Gastrocnemius medialis (tissue), 4 donors: ENCODE results near the gene GRIN3A. TPM values are rescaled to one million over a fixed set of nuclear protein-coding genes. Genes with fewer than 3 reads are reported as not detected.

Source experiments
- ATAC-seq, 2 donors: fragments of 150-250 bp; one replicate each; pipeline ENCODE4 v1.9.1; 2016
- DNase-seq, 2 donors: peaks; one replicate each; pipeline ENCODE4 v3.0.0-alpha.2; 2019
- H3K27ac ChIP-seq, 4 donors: fragments of 200-600 bp; sonication (generic); 1 replicate in 1 of 4; 2 replicates in 3 of 4; pipeline ENCODE4 v1.5.1; 2016 to 2018; ENCODE audit warnings: mild to moderate bottlenecking in 2 of 4, moderate library complexity in 1 of 4
- H3K27me3 ChIP-seq, 3 donors: fragments of 200-600 bp; sonication (generic) in 2 of 3; 1 replicate in 1 of 3; 2 replicates in 2 of 3; pipeline versions ENCODE4 v1.5.1 to v1.6.0; 2016 to 2019; ENCODE audit warnings: mild to moderate bottlenecking in 1 of 3, moderate library complexity in 1 of 3
- H3K36me3 ChIP-seq, 2 donors: fragments of 200-600 bp; sonication (generic) in 1 of 2; one replicate each; pipeline ENCODE4 v1.5.1; 2017 to 2018
- H3K4me1 ChIP-seq, 2 donors: fragments of 200-600 bp; sonication (generic) in 1 of 2; one replicate each; pipeline ENCODE4 v1.5.1; 2016 to 2017; ENCODE audit warnings: mild to moderate bottlenecking in 2 of 2
- H3K4me3 ChIP-seq, 4 donors: fragments of 200-600 bp; sonication (generic) in 3 of 4; 1 replicate in 1 of 4; 2 replicates in 3 of 4; pipeline ENCODE4 v1.5.1; 2016 to 2019; ENCODE audit warnings: mild to moderate bottlenecking in 2 of 4
- H3K9me3 ChIP-seq, 3 donors: fragments of 200-600 bp; sonication (generic) in 2 of 3; 1 replicate in 1 of 3; 2 replicates in 2 of 3; pipeline ENCODE4 v1.5.1; 2016 to 2019
- CTCF ChIP-seq, 5 experiments: fragments of 450-650 bp in 3 of 5; fragments of 200-600 bp in 2 of 5; sonication (generic) in 2 of 5; IDR thresholded peaks in 4 of 5; conservative IDR thresholded peaks in 1 of 5; 1 replicate in 4 of 5; 2 replicates in 1 of 5; pipeline ENCODE4 v1.5.1; 2016 to 2019; ENCODE audit warnings: antibody characterized with exemption in 5 of 5, mild to moderate bottlenecking in 3 of 5, moderate library complexity in 3 of 5
- POLR2A ChIP-seq, 2 donors: fragments of 450-650 bp; IDR thresholded peaks; one replicate each; pipeline ENCODE4 v1.6.1; 2017; ENCODE audit warnings: antibody characterized with exemption in 2 of 2, mild to moderate bottlenecking in 2 of 2, moderate library complexity in 2 of 2
- in situ Hi-C, 4 donors: fragments of 200-750 bp; cut with MboI; loops; one replicate each; pipeline versions ENCODE4 v1.15.0 to v1.8.0; 2017; ENCODE audit warnings: low sequenced_read_pairs in 4 of 4
- intact Hi-C: fragments of 100-400 bp; cut with DNase I; formaldehyde crosslinking; loops from one replicate; pipeline ENCODE4 v1.15.1; 2023; ENCODE audit warnings: low total_unique reads
- total RNA-seq, 4 donors: library from RNA; depleted of rRNA; stranded (reverse); fragments of >200 nt; gene quantifications; one replicate each; pipeline versions ENCODE4 v1.1.0 to v1.2.3, GENCODE V29; 2016

Gene GRIN3A
- total RNA-seq, 4 donors from 2014 or later, result not detected

- peaks cover 0 to 8% (median 0%) of the 10 kb centered on the region in 3 donors for H3K9me3 ChIP-seq
- H3K27ac ChIP-seq, result no peak overlapping the region
- no peak for ATAC-seq
- H3K4me1 ChIP-seq, result no peaks in the 10 kb centered on the region
- TF ChIP-seq CTCF (IDR thresholded peaks at IDR 0.05 in 4 of 5, conservative IDR thresholded peaks at IDR 0.05 in 1 of 5) (no peak), POLR2A (IDR thresholded peaks at IDR 0.05) (no peak)
- H3K4me3 ChIP-seq, result no peak overlapping the region
- intact Hi-C loops (no loop called here), in situ Hi-C loops (no loop called here)
- no peak for DNase-seq
- H3K36me3 ChIP-seq, result no peaks in the 10 kb centered on the region
- no peaks in the 10 kb centered on the region for H3K27me3 ChIP-seq
Observed at GRCh38 chr9:101639311-101639710, 99.1 kb downstream of the GRIN3A start.

- DNase-seq, result no peak
- intact Hi-C loops (no loop called here), in situ Hi-C loops (no loop called here)
- ATAC-seq, result no peak
- TF ChIP-seq CTCF (IDR thresholded peaks at IDR 0.05 in 4 of 5, conservative IDR thresholded peaks at IDR 0.05 in 1 of 5) (no peak), POLR2A (IDR thresholded peaks at IDR 0.05) (no peak)
- Histone ChIP-seq H3K27me3 (no peaks in the 10 kb centered on the region), H3K27ac (no peak overlapping the region), H3K36me3 (no peaks in the 10 kb centered on the region), H3K4me1 (no peaks in the 10 kb centered on the region), H3K9me3 (no peaks in the 10 kb centered on the region), H3K4me3 (no peak overlapping the region)
Observed at GRCh38 chr9:101636247-101636646, 102.2 kb downstream of the GRIN3A start.

- no peak for TF ChIP-seq CTCF (IDR thresholded peaks at IDR 0.05 in 4 of 5, conservative IDR thresholded peaks at IDR 0.05 in 1 of 5)
- no peak for TF ChIP-seq POLR2A (IDR thresholded peaks at IDR 0.05)
- intact Hi-C loops, result no loop called here
- H3K36me3 ChIP-seq, result no peaks in the 10 kb centered on the region
- no peaks in the 10 kb centered on the region for H3K4me1 ChIP-seq
- no peaks in the 10 kb centered on the region for H3K9me3 ChIP-seq
- H3K27ac ChIP-seq, result no peak overlapping the region
- ATAC-seq (no peak), DNase-seq (no peak)
- no peak overlapping the region for H3K4me3 ChIP-seq
- no peaks in the 10 kb centered on the region for H3K27me3 ChIP-seq
- in situ Hi-C loops, result no loop called here
Observed at GRCh38 chr9:101635473-101635872, 103.0 kb downstream of the GRIN3A start.

GRCh38 chr9:101634741-101635409 is 103.6 kb downstream of the GRIN3A start:
- no peaks in the 10 kb centered on the region for H3K27me3 ChIP-seq
- DNase-seq, result no peak
- no peaks in the 10 kb centered on the region for H3K36me3 ChIP-seq
- no peak overlapping the region for H3K4me3 ChIP-seq
- H3K4me1 ChIP-seq, result no peaks in the 10 kb centered on the region
- intact Hi-C loops (no loop called here), in situ Hi-C loops (no loop called here)
- TF ChIP-seq POLR2A (IDR thresholded peaks at IDR 0.05), result no peak
- no peak for TF ChIP-seq CTCF (IDR thresholded peaks at IDR 0.05 in 4 of 5, conservative IDR thresholded peaks at IDR 0.05 in 1 of 5)
- ATAC-seq, result no peak
- H3K27ac ChIP-seq, result no peak overlapping the region
- H3K9me3 ChIP-seq, result no peaks in the 10 kb centered on the region

- no peak overlapping the region for H3K27ac ChIP-seq
- no peak overlapping the region for H3K4me3 ChIP-seq
- in situ Hi-C loops, result no loop called here
- H3K36me3 ChIP-seq, result no peaks in the 10 kb centered on the region
- TF ChIP-seq POLR2A (IDR thresholded peaks at IDR 0.05), result no peak
- TF ChIP-seq CTCF (IDR thresholded peaks at IDR 0.05 in 4 of 5, conservative IDR thresholded peaks at IDR 0.05 in 1 of 5), result no peak
- DNase-seq (no peak), ATAC-seq (no peak)
- H3K27me3 ChIP-seq, result no peaks in the 10 kb centered on the region
- no peaks in the 10 kb centered on the region for H3K4me1 ChIP-seq
- intact Hi-C loops, result no loop called here
- H3K9me3 ChIP-seq, result no peaks in the 10 kb centered on the region
Observed at GRCh38 chr9:101632611-101633010, 105.8 kb downstream of the GRIN3A start.
